ENCODE data around the gene TMEM209.

Gene TMEM209

DNA sequence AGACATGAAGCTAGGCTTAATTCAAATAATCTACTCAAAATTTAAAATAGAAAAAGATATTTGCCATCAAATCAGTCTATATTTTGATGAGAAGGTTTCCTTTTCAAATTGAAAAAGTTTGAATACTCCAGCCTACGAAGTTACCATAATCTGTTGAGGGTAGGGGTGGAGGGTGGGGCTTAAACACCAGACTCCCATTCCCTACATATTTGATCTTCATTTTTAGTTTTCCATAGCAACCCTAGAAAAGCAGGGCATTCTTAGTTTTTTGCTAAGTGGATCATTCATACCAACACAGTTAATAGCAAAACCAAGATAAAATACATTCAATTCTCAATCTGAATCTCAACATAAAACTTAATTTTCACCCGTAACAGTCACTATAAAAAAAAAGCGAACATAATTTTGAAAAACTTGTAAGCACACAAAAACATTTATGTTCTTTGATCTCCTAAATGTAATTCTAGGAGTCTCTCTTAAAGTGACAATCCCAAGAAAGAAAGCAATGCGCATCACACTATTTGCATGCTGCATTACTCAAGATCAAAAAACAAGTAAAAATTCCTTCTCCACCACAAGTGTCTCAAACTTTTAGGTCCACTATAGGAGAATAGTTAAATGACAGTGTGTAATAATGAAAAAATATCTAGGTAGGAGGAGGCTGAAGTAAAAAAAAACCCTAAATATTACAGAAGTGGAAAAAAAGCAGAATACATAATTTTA, 30.8 kb downstream of the TMEM209 start:
- Histone ChIP-seq H3K36me3 (peaks cover 25% of the 10 kb centered on the region), H3K9me3 (no peaks in the 10 kb centered on the region), H3K27ac (no peak overlapping the region), H3K4me1 (ENCODE audit: control insufficient read depth in 1 of 2, insufficient read depth in 1 of 2, low read depth in 1 of 2, low read length in 1 of 2) (no peaks in the 10 kb centered on the region), H3K4me3 (ENCODE audit: low read depth in 1 of 2, low read length in 1 of 2) (no peak overlapping the region), H3K27me3 (no peaks in the 10 kb centered on the region)
- TF ChIP-seq, protein P1, sequence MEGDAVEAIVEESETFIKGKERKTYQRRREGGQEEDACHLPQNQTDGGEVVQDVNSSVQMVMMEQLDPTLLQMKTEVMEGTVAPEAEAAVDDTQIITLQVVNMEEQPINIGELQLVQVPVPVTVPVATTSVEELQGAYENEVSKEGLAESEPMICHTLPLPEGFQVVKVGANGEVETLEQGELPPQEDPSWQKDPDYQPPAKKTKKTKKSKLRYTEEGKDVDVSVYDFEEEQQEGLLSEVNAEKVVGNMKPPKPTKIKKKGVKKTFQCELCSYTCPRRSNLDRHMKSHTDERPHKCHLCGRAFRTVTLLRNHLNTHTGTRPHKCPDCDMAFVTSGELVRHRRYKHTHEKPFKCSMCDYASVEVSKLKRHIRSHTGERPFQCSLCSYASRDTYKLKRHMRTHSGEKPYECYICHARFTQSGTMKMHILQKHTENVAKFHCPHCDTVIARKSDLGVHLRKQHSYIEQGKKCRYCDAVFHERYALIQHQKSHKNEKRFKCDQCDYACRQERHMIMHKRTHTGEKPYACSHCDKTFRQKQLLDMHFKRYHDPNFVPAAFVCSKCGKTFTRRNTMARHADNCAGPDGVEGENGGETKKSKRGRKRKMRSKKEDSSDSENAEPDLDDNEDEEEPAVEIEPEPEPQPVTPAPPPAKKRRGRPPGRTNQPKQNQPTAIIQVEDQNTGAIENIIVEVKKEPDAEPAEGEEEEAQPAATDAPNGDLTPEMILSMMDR (IDR thresholded peaks at IDR 0.05), result no peak

DNA sequence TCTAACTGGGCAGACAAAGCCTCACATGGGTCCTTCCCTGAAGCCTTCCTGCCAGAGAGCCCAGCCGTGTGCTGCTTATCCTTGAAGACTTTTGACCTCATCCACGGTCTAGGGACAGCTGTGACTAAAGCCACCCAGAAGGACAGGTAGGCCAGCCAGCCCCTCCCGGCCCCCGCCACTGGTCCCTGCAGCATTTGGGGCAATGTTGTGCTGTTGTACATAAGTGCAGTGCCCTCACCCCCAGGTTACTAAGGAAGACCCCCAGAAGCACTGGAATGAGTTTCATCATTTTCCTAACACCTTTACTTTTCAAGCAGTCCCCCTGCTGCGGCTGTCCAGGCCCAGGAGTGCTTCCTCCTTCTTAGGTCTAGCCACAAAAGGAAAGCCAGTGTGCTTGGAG, 43.0 kb downstream of the TMEM209 start:
- H3K27me3 ChIP-seq, result no peaks in the 10 kb centered on the region
- peaks cover 54% of the 10 kb centered on the region for H3K36me3 ChIP-seq
- no peaks in the 10 kb centered on the region for H3K9me3 ChIP-seq
- no peak overlapping the region for H3K4me3 ChIP-seq (ENCODE audit: low read depth in 1 of 2, low read length in 1 of 2)
- TF ChIP-seq, protein P1 (IDR thresholded peaks at IDR 0.05), result no peak
- H3K4me1 ChIP-seq (ENCODE audit: control insufficient read depth in 1 of 2, insufficient read depth in 1 of 2, low read depth in 1 of 2, low read length in 1 of 2), result no peaks in the 10 kb centered on the region
- H3K27ac ChIP-seq, result no peak overlapping the region

DNA sequence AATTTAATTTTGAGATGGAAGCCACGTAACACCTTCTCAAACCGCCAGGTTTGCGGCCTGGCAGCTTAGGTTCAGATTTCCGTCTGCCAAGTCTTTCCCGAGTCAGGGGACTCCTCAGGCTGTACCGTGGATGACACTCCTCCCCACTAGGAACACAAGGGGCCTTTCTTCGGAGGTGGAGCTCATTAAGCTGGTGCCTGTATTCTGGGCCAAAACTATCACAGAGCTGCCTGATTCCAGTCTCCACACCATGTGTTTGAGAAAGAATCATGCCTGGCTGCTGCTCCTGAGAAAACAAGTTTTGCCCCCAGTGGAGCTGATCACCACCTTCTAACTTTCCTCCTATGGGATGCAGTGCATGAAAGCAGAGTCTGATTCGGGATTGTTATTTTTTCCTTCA, 44.8 kb downstream of the TMEM209 start:
- no peak overlapping the region for H3K4me3 ChIP-seq (ENCODE audit: low read depth in 1 of 2, low read length in 1 of 2)
- H3K9me3 ChIP-seq, result no peaks in the 10 kb centered on the region
- no peaks in the 10 kb centered on the region for H3K4me1 ChIP-seq (ENCODE audit: control insufficient read depth in 1 of 2, insufficient read depth in 1 of 2, low read depth in 1 of 2, low read length in 1 of 2)
- peaks cover 47% of the 10 kb centered on the region for H3K36me3 ChIP-seq
- no peaks in the 10 kb centered on the region for H3K27me3 ChIP-seq
- no peak overlapping the region for H3K27ac ChIP-seq
- TF ChIP-seq, protein P1 (IDR thresholded peaks at IDR 0.05), result no peak

DNA sequence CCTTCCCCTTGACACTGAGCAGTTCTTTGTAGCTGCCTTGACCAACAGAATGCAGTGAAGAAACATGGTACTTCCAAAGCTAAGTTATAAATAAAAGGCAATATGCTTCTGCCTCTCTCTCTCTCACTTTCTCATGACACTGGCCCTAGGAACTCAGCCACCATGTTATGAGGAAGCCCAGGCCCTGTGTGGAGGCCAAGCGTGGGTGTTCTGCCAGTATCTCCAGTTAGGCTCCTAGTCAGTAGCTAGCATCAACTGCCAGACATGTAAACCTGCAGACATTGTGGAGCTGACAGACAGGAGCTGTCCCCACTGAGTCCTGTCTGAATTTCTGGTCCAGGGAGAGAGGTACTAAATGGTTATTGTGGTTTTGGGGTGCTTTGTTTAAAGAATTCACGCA, 45.2 kb downstream of the TMEM209 start:
- no peak overlapping the region for H3K4me3 ChIP-seq (ENCODE audit: low read depth in 1 of 2, low read length in 1 of 2)
- peaks cover 44% of the 10 kb centered on the region for H3K36me3 ChIP-seq
- no peak overlapping the region for H3K27ac ChIP-seq
- no peaks in the 10 kb centered on the region for H3K4me1 ChIP-seq (ENCODE audit: control insufficient read depth in 1 of 2, insufficient read depth in 1 of 2, low read depth in 1 of 2, low read length in 1 of 2)
- no peaks in the 10 kb centered on the region for H3K9me3 ChIP-seq
- no peaks in the 10 kb centered on the region for H3K27me3 ChIP-seq
- TF ChIP-seq, protein P1 (IDR thresholded peaks at IDR 0.05), result no peak

DNA sequence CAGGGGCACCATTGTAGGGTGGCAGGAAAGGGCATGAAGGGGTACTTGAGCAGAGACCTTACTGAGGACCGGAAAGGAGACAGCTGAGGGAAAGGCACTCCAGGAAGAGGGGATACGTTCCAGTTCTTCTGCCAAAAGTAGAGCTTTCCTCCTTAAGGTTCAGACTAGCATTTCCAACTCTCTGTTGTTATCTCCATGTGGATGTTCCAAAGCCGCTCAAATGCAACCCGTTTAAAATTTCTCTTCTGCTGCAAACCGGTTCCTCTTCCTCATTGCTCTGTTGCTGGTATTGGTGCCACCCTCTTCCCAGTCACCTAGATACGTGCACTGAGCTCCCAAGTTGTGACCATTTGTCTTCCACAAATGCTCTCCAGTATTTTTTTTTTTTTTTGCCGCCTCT, 47.5 kb downstream of the TMEM209 start:
- Histone ChIP-seq H3K36me3 (peaks cover 25% of the 10 kb centered on the region), H3K9me3 (no peaks in the 10 kb centered on the region), H3K4me1 (ENCODE audit: control insufficient read depth in 1 of 2, insufficient read depth in 1 of 2, low read depth in 1 of 2, low read length in 1 of 2) (no peaks in the 10 kb centered on the region), H3K4me3 (ENCODE audit: low read depth in 1 of 2, low read length in 1 of 2) (no peak overlapping the region), H3K27ac (no peak overlapping the region), H3K27me3 (no peaks in the 10 kb centered on the region)
- TF ChIP-seq, protein P1 (IDR thresholded peaks at IDR 0.05), result no peak
